Measurements from ENCODE around the gene TRAF3IP1. TPM values are rescaled to one million over a fixed set of nuclear protein-coding genes. Genes with fewer than 3 reads are reported as not detected.

Gene TRAF3IP1
- total and polyA plus RNA-seq, 2 of the 13 experiments (the other 11 are each of a cell fraction or from before 2014, with no cell fraction given) = 4.1 to 12.9 TPM

DNA sequence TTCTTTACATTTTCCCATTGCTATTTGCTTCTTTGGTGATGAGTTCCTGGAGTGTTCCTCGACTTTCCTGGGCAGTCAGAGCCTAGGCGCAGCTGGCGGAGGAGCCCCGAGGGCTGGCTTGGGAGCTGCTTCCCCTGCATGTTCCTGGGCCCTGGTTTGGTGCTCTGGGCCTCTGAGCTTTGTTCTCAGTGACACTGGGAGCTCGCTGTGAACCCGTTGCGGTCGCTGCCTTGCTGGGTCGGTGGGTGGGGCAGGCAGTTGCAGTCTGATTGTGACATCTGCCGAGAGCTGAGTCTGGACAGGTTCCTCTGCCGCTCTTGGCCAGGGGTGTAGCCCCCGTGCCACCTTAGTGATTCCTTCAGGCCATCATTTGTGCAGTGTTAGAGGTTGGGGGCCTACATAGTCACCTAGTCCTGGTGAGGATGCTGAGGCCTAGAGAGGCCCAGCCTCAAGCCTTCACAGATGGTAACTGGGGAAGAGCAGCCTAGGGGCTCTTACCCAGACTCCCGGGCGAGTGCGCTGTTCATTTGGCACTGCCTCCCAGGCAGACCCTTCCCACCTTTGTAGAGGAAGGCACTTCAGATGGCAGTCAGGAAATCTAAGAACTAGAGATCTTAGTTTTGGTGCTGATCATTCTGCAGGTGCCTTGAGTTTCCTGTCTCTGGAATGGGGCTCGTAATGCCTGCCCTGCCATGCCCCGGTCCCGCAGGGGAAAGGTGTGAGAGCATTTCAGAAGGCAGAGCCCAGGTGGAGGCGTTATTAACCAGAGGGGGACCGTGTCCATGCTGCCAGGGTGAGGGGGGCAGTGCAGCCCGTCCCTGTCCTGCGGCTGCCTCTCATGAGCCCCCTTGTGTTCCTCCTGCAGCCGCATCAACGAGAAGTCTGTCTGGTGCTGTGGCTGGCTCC, 114.8 kb downstream of the TRAF3IP1 start (continued):
- TF ChIP-seq, protein P1, sequence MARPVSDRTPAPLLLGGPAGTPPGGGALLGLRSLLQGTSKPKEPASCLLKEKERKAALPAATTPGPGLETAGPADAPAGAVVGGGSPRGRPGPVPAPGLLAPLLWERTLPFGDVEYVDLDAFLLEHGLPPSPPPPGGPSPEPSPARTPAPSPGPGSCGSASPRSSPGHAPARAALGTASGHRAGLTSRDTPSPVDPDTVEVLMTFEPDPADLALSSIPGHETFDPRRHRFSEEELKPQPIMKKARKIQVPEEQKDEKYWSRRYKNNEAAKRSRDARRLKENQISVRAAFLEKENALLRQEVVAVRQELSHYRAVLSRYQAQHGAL (CRISPR knock-in tag; IDR thresholded peaks at IDR 0.05; ENCODE audit: not compliant biosample characterization) = no peak
- TF ChIP-seq, protein P2, sequence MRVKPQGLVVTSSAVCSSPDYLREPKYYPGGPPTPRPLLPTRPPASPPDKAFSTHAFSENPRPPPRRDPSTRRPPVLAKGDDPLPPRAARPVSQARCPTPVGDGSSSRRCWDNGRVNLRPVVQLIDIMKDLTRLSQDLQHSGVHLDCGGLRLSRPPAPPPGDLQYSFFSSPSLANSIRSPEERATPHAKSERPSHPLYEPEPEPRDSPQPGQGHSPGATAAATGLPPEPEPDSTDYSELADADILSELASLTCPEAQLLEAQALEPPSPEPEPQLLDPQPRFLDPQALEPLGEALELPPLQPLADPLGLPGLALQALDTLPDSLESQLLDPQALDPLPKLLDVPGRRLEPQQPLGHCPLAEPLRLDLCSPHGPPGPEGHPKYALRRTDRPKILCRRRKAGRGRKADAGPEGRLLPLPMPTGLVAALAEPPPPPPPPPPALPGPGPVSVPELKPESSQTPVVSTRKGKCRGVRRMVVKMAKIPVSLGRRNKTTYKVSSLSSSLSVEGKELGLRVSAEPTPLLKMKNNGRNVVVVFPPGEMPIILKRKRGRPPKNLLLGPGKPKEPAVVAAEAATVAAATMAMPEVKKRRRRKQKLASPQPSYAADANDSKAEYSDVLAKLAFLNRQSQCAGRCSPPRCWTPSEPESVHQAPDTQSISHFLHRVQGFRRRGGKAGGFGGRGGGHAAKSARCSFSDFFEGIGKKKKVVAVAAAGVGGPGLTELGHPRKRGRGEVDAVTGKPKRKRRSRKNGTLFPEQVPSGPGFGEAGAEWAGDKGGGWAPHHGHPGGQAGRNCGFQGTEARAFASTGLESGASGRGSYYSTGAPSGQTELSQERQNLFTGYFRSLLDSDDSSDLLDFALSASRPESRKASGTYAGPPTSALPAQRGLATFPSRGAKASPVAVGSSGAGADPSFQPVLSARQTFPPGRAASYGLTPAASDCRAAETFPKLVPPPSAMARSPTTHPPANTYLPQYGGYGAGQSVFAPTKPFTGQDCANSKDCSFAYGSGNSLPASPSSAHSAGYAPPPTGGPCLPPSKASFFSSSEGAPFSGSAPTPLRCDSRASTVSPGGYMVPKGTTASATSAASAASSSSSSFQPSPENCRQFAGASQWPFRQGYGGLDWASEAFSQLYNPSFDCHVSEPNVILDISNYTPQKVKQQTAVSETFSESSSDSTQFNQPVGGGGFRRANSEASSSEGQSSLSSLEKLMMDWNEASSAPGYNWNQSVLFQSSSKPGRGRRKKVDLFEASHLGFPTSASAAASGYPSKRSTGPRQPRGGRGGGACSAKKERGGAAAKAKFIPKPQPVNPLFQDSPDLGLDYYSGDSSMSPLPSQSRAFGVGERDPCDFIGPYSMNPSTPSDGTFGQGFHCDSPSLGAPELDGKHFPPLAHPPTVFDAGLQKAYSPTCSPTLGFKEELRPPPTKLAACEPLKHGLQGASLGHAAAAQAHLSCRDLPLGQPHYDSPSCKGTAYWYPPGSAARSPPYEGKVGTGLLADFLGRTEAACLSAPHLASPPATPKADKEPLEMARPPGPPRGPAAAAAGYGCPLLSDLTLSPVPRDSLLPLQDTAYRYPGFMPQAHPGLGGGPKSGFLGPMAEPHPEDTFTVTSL (CRISPR knock-in tag; IDR thresholded peaks at IDR 0.05; ENCODE audit: borderline replicate concordance) = no peak; the same call in 1 of the 2 replicates
- no peak for TF ChIP-seq RFXANK (CRISPR knock-in tag; IDR thresholded peaks at IDR 0.05)
- no peak for TF ChIP-seq MTF2 (CRISPR knock-in tag; IDR thresholded peaks at IDR 0.05; ENCODE audit: borderline replicate concordance)
- no peak for TF ChIP-seq ZNF224 (CRISPR knock-in tag; IDR thresholded peaks at IDR 0.05)
- no peak for TF ChIP-seq ZBTB1 (CRISPR knock-in tag; IDR thresholded peaks at IDR 0.05; ENCODE audit: borderline replicate concordance)
- TF ChIP-seq, protein P3, sequence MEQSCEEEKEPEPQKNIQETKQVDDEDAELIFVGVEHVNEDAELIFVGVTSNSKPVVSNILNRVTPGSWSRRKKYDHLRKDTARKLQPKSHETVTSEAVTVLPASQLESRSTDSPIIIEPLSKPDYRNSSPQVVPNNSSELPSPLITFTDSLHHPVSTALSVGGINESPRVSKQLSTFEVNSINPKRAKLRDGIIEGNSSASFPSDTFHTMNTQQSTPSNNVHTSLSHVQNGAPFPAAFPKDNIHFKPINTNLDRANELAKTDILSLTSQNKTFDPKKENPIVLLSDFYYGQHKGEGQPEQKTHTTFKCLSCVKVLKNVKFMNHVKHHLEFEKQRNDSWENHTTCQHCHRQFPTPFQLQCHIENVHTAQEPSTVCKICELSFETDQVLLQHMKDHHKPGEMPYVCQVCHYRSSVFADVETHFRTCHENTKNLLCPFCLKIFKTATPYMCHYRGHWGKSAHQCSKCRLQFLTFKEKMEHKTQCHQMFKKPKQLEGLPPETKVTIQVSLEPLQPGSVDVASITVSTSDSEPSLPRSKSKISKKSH (CRISPR knock-in tag; IDR thresholded peaks at IDR 0.05; ENCODE audit: borderline replicate concordance) = no peak
- TF ChIP-seq, protein P4, sequence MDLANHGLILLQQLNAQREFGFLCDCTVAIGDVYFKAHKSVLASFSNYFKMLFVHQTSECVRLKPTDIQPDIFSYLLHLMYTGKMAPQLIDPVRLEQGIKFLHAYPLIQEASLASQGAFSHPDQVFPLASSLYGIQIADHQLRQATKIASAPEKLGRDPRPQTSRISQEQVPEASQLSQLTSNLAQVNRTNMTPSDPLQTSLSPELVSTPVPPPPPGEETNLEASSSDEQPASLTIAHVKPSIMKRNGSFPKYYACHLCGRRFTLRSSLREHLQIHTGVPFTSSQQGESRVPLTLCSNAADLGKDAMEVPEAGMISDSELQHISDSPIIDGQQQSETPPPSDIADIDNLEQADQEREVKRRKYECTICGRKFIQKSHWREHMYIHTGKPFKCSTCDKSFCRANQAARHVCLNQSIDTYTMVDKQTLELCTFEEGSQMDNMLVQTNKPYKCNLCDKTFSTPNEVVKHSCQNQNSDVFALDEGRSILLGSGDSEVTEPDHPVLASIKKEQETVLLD (CRISPR knock-in tag; IDR thresholded peaks at IDR 0.05; ENCODE audit: low read depth) = no peak
- TF ChIP-seq, protein P5, sequence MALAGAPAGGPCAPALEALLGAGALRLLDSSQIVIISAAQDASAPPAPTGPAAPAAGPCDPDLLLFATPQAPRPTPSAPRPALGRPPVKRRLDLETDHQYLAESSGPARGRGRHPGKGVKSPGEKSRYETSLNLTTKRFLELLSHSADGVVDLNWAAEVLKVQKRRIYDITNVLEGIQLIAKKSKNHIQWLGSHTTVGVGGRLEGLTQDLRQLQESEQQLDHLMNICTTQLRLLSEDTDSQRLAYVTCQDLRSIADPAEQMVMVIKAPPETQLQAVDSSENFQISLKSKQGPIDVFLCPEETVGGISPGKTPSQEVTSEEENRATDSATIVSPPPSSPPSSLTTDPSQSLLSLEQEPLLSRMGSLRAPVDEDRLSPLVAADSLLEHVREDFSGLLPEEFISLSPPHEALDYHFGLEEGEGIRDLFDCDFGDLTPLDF (CRISPR knock-in tag; IDR thresholded peaks at IDR 0.05) = no peak
- no peak for TF ChIP-seq ZNF3 (CRISPR knock-in tag; IDR thresholded peaks at IDR 0.05)
- 0 out of 2 replicates have a peak, but pooled peaks have one; percentile 17 for TF ChIP-seq NFE2L2 (IDR thresholded peaks at IDR 0.05; ENCODE audit: low read length)
- TF ChIP-seq JUN (CRISPR knock-in tag; IDR thresholded peaks at IDR 0.05) = no peak
- peak; percentile 16 for TF ChIP-seq YY1 (IDR thresholded peaks at IDR 0.05; ENCODE audit: insufficient read depth, insufficient replicate concordance, low read depth, low read length)
- no peak for TF ChIP-seq RFX1 (IDR thresholded peaks at IDR 0.05)
- no peak for TF ChIP-seq ZNF343 (CRISPR knock-in tag; IDR thresholded peaks at IDR 0.05)
- no peak for TF ChIP-seq ZNF724P (CRISPR knock-in tag; IDR thresholded peaks at IDR 0.05; ENCODE audit: borderline replicate concordance)
- TF ChIP-seq ZNF326 (CRISPR knock-in tag; IDR thresholded peaks at IDR 0.05; ENCODE audit: borderline replicate concordance) = no peak
- no peak for TF ChIP-seq ZBTB7A (CRISPR knock-in tag; IDR thresholded peaks at IDR 0.05)
- TF ChIP-seq ZNF501 (CRISPR knock-in tag; IDR thresholded peaks at IDR 0.05) = peak; percentile 64
